HCT116 (cell line): ENCODE results near the gene LMBR1. TPM values are rescaled to one million over a fixed set of nuclear protein-coding genes. Genes with fewer than 3 reads are reported as not detected.

Experiments used
- ATAC-seq: fragments of 200-7000 bp; cut with Tn5 transposase; 2 replicates; pipeline ENCODE4 v1.9.1; 2020; ENCODE audit warnings: mild to moderate bottlenecking, moderate library complexity
- BruUV-seq: library from RNA; stranded (reverse); fragments of 400-500 nt; replicated peaks from 2 replicates; lab custom pipeline; 2021; lab: Mats Ljungman, UMichigan
- CTCF ChIA-PET: fragments of 300-600 bp; sonication (Branson Sonifier 250); formaldehyde crosslinking; loops from one replicate; lab custom pipeline; 2021; ENCODE audit warnings: antibody characterized with exemption; lab: Charles Lee
- POLR2A ChIA-PET: fragments of 300-600, 350-600 bp; sonication (Branson Sonifier 250); formaldehyde crosslinking; loops from one replicate; lab custom pipeline; 2021; ENCODE audit warnings: antibody characterized with exemption; lab: Charles Lee
- RAD21 ChIA-PET, 2 experiments: fragments of 300-600 bp; sonication (Branson Sonifier 250); formaldehyde crosslinking; loops; one replicate each; lab custom pipeline; 2023; ENCODE audit warnings: low total read pairs in 2 of 2; ENCODE audit not compliant: uncharacterized antibody in 2 of 2, unreplicated experiment in 2 of 2, low non-redundant PET in 1 of 2; lab: Charles Lee
- DNase-seq: peaks from one replicate; pipeline ENCODE4 v3.0.0-alpha.2; 2010; ENCODE audit warnings: low read depth, low spot score
- H2AFZ ChIP-seq: fragments of 200-600 bp; shearing (Covaris generic), sonication (generic); 2 replicates; pipeline ENCODE4 v1.6.1; 2017; ENCODE audit warnings: low read depth, mixed run types, mixed read lengths, antibody characterized with exemption, low read length; ENCODE audit not compliant: poor library complexity, severe bottlenecking
- H3K27ac ChIP-seq: 2 replicates; pipeline ENCODE4 v1.5.1; 2012; ENCODE audit warnings: low read depth, low read length
- H3K27me3 ChIP-seq: fragments of 200-600 bp; sonication (generic); 2 replicates; pipeline ENCODE4 v1.6.1; 2016; ENCODE audit warnings: mixed run types, low read length, mixed read lengths; ENCODE audit not compliant: insufficient read depth
- H3K36me3 ChIP-seq, 2 experiments: fragments of 200-500 bp in 1 of 2; fragments of 200-600 bp in 1 of 2; sonication (Bioruptor generic) in 1 of 2; sonication (generic) in 1 of 2; 2 replicates each; pipeline versions ENCODE4 v1.5.1 to v1.6.1; 2014 to 2016; ENCODE audit warnings: low read length in 2 of 2, inconsistent platforms in 1 of 2, mixed read lengths in 1 of 2, mixed run types in 1 of 2; ENCODE audit not compliant: insufficient read depth in 2 of 2, control insufficient read depth in 1 of 2
- H3K4me1 ChIP-seq, 2 experiments: fragments of 200-600 bp in 1 of 2; sonication (generic) in 1 of 2; 2 replicates each; pipeline versions ENCODE4 v1.5.1 to v1.6.1; 2012 to 2017; ENCODE audit warnings: low read length in 2 of 2, inconsistent platforms in 1 of 2, mild to moderate bottlenecking in 1 of 2, mixed read lengths in 1 of 2, mixed run types in 1 of 2, moderate library complexity in 1 of 2; ENCODE audit not compliant: insufficient read depth in 2 of 2, control insufficient read depth in 1 of 2
- H3K4me2 ChIP-seq: fragments of 200-600 bp; sonication (generic); 2 replicates; pipeline ENCODE4 v1.6.1; 2017; ENCODE audit warnings: mixed run types, low read length, mixed read lengths
- H3K4me3 ChIP-seq, 2 experiments: fragments of 200-600 bp in 1 of 2; sonication (generic) in 1 of 2; replicated peaks in 1 of 2; 2 replicates each; pipeline ENCODE4 v1.5.1; 2011 to 2016; ENCODE audit warnings: low read length in 2 of 2, control low read depth in 1 of 2, low read depth in 1 of 2, mild to moderate bottlenecking in 1 of 2, mixed read lengths in 1 of 2, mixed run types in 1 of 2
- H3K79me2 ChIP-seq: fragments of 200-600 bp; sonication (generic); 2 replicates; pipeline ENCODE4 v1.6.1; 2017; ENCODE audit warnings: mild to moderate bottlenecking, mixed run types, low read length, moderate library complexity, mixed read lengths; ENCODE audit not compliant: insufficient read depth
- H3K9ac ChIP-seq: fragments of 200-600 bp; sonication (generic); 2 replicates; pipeline ENCODE4 v1.6.1; 2016; ENCODE audit warnings: low read length, mixed read lengths
- H3K9me2 ChIP-seq: fragments of 200-600 bp; sonication (generic), shearing (Covaris generic); 2 replicates; pipeline ENCODE4 v1.6.1; 2017; ENCODE audit warnings: mixed run types, mild to moderate bottlenecking, moderate library complexity; ENCODE audit not compliant: insufficient read depth
- H3K9me3 ChIP-seq, 2 experiments: fragments of 200-500 bp in 1 of 2; fragments of 200-600 bp in 1 of 2; sonication (Bioruptor generic) in 1 of 2; sonication (generic) in 1 of 2; 2 replicates each; pipeline ENCODE4 v1.6.1; 2014 to 2017; ENCODE audit warnings: low read length in 2 of 2, mixed read lengths in 2 of 2, inconsistent platforms in 1 of 2, low read depth in 1 of 2, mild to moderate bottlenecking in 1 of 2, mixed run types in 1 of 2, moderate library complexity in 1 of 2; ENCODE audit not compliant: control insufficient read depth in 1 of 2, insufficient read depth in 1 of 2
- H4K20me1 ChIP-seq: fragments of 200-600 bp; sonication (generic), shearing (Covaris generic); 2 replicates; pipeline ENCODE4 v1.6.1; 2017; ENCODE audit warnings: mixed run types, mild to moderate bottlenecking, moderate library complexity; ENCODE audit not compliant: insufficient read depth
- ATF3 ChIP-seq: IDR thresholded peaks from 2 replicates; pipeline ENCODE4 v1.6.1; 2012
- EZH2phosphoT487 ChIP-seq: fragments of 200-600 bp; IDR thresholded peaks from 2 replicates; pipeline ENCODE4 v1.6.1; 2018; ENCODE audit warnings: antibody characterized with exemption, borderline replicate concordance
- POLR2AphosphoS5 ChIP-seq: IDR thresholded peaks from 2 replicates; pipeline ENCODE4 v1.6.1; 2011; ENCODE audit warnings: mild to moderate bottlenecking, low read depth, low read length, moderate library complexity
- RAD21 ChIP-seq: IDR thresholded peaks from 2 replicates; pipeline ENCODE4 v1.6.1; 2012; ENCODE audit warnings: low read depth, mild to moderate bottlenecking
- REST ChIP-seq: IDR thresholded peaks from 2 replicates; pipeline ENCODE4 v1.6.1; 2012; ENCODE audit warnings: low read depth
- SP1 ChIP-seq: IDR thresholded peaks from 2 replicates; pipeline ENCODE4 v1.6.1; 2012; ENCODE audit warnings: low read depth
- YY1 ChIP-seq: IDR thresholded peaks from 2 replicates; pipeline ENCODE4 v1.6.1; 2011; ENCODE audit warnings: low read length, low read depth, moderate library complexity, mild to moderate bottlenecking; ENCODE audit not compliant: insufficient replicate concordance; ENCODE audit errors: extremely low read depth
- ZBTB33 ChIP-seq: IDR thresholded peaks from 2 replicates; pipeline ENCODE4 v1.6.1; 2011; ENCODE audit warnings: mild to moderate bottlenecking, low read length, moderate library complexity; ENCODE audit not compliant: insufficient replicate concordance; ENCODE audit errors: extremely low read depth
- ZFX ChIP-seq: fragments of 450-650 bp; IDR thresholded peaks from 2 replicates; pipeline ENCODE4 v1.6.1; 2017
- intact Hi-C: fragments of 100-400 bp; cut with micrococcal nuclease; formaldehyde crosslinking; loops from 2 replicates; pipeline ENCODE4 v1.10.0; 2022
- total RNA-seq: library from RNA; stranded (reverse); gene quantifications from one replicate; pipeline ENCODE4 v1.2.1, GENCODE V29; 2021; ENCODE audit not compliant: unreplicated experiment

LMBR1 gene
- total RNA-seq, 1 experiment from 2014 or later, result 84.0 TPM

GRCh38 chr7:156785998-156786543 is 106.9 kb downstream of the LMBR1 start:
- CTCF ChIA-PET, result no interaction called here
- H3K4me2 ChIP-seq, result no peak overlapping the region
- no peak overlapping the region for H2AFZ ChIP-seq
- H3K27me3 ChIP-seq, result no peaks in the 10 kb centered on the region
- H3K9ac ChIP-seq, result no peak overlapping the region
- H4K20me1 ChIP-seq, result no peaks in the 10 kb centered on the region
- H3K4me1 ChIP-seq, result no peaks in the 10 kb centered on the region
- POLR2A ChIA-PET, result no interaction called here
- DNase-seq (no peak), ATAC-seq (no peak)
- no TSS peak for BruUV-seq
- H3K9me3 ChIP-seq, result no peaks in the 10 kb centered on the region
- no peak overlapping the region for H3K27ac ChIP-seq
- H3K36me3 ChIP-seq, result no peaks in the 10 kb centered on the region
- intact Hi-C loops, result loop anchor here (5.0 kb wide), 1 partner anchor 99 kb away; no protein-coding TSS in a partner anchor
- no peak for TF ChIP-seq ZFX
- no peak for TF ChIP-seq ATF3
- TF ChIP-seq ZBTB33, result no peak
- TF ChIP-seq REST, result no peak
- TF ChIP-seq EZH2phosphoT487, result no peak
- TF ChIP-seq POLR2AphosphoS5, result no peak
- no peak for TF ChIP-seq RAD21
- TF ChIP-seq SP1, result no peak
- no peak for TF ChIP-seq YY1
- H3K9me2 ChIP-seq, result no peaks in the 10 kb centered on the region
- RAD21 ChIA-PET, result no interaction called here
- no peak overlapping the region for H3K4me3 ChIP-seq
- H3K79me2 ChIP-seq, result no peaks in the 10 kb centered on the region
